B cell (primary cell): ENCODE data around the gene SACM1L. TPM values are rescaled to one million over a fixed set of nuclear protein-coding genes. Genes with fewer than 3 reads are reported as not detected.

Experiments used
- ATAC-seq: fragments of 200-7000 bp; cut with Tn5 transposase; one replicate; pipeline ENCODE4 v1.10.0; 2021; ENCODE audit warnings: low read depth, mild to moderate bottlenecking, moderate number of reproducible peaks, moderate library complexity
- CTCF ChIA-PET: fragments of 350-600 bp; sonication (Branson Sonifier 250); formaldehyde crosslinking; loops from one replicate; lab custom pipeline; 2021; ENCODE audit warnings: antibody characterized with exemption, inconsistent platforms; lab: Charles Lee
- POLR2A ChIA-PET: fragments of 350-600 bp; sonication (Branson Sonifier 250); formaldehyde crosslinking; loops from one replicate; lab custom pipeline; 2021; ENCODE audit warnings: antibody characterized with exemption; lab: Charles Lee
- DNase-seq: peaks from one replicate; pipeline ENCODE4 v3.0.0; 2013
- H2AFZ ChIP-seq: 2 replicates; pipeline ENCODE4 v1.6.1; 2012; ENCODE audit warnings: mild to moderate bottlenecking, low read depth, low read length; ENCODE audit not compliant: insufficient read depth, poor library complexity, severe bottlenecking
- H3K27ac ChIP-seq, 2 donors: 1 replicate in 1 of 2; 2 replicates in 1 of 2; pipeline ENCODE4 v1.5.1; 2012 to 2013; ENCODE audit warnings: low read length in 2 of 2, mild to moderate bottlenecking in 2 of 2, moderate library complexity in 1 of 2
- H3K27me3 ChIP-seq, 4 experiments: fragments of 200-600 bp in 1 of 4; sonication (generic) in 1 of 4; replicated peaks in 1 of 4; 1 replicate in 2 of 4; 2 replicates in 2 of 4; pipeline versions ENCODE4 v1.6.1 to v1.7.0; 2013 to 2016; ENCODE audit warnings: low read length in 3 of 4, mild to moderate bottlenecking in 2 of 4, mixed read lengths in 1 of 4, moderate library complexity in 1 of 4; ENCODE audit not compliant: insufficient read depth in 4 of 4, control insufficient read depth in 3 of 4; ENCODE audit errors: control extremely low read depth in 1 of 4
- H3K36me3 ChIP-seq, 2 experiments: replicated peaks in 1 of 2; 1 replicate in 1 of 2; 2 replicates in 1 of 2; pipeline versions ENCODE4 v1.6.1 to v1.7.1; 2013; ENCODE audit warnings: low read length in 1 of 2; ENCODE audit not compliant: insufficient read depth in 2 of 2, control insufficient read depth in 1 of 2; ENCODE audit errors: control extremely low read depth in 1 of 2, extremely low read depth in 1 of 2
- H3K4me1 ChIP-seq, 2 donors: fragments of 200-600 bp in 1 of 2; sonication (generic) in 1 of 2; 1 replicate in 1 of 2; 2 replicates in 1 of 2; pipeline versions ENCODE4 v1.5.1 to v1.6.1; 2013 to 2017; ENCODE audit warnings: low read length in 2 of 2; ENCODE audit not compliant: control insufficient read depth in 2 of 2, insufficient read depth in 2 of 2
- H3K4me2 ChIP-seq: replicated peaks from 2 replicates; pipeline ENCODE3; 2012; ENCODE audit warnings: mild to moderate bottlenecking, low read depth, low read length; ENCODE audit not compliant: poor library complexity, severe bottlenecking
- H3K4me3 ChIP-seq, 5 experiments: fragments of 200-600 bp in 1 of 5; sonication (generic) in 1 of 5; 1 replicate in 3 of 5; 2 replicates in 2 of 5; pipeline versions ENCODE4 v1.5.1 to v1.7.0; 2011 to 2016; ENCODE audit warnings: low read length in 4 of 5, mild to moderate bottlenecking in 4 of 5, low read depth in 2 of 5, control low read depth in 1 of 5, moderate library complexity in 1 of 5; ENCODE audit not compliant: insufficient read depth in 1 of 5; ENCODE audit errors: control extremely low read depth in 1 of 5, extremely low read depth in 1 of 5
- H3K79me2 ChIP-seq: fragments of 200-600 bp; sonication (generic); one replicate; pipeline ENCODE4 v1.6.0; 2016; ENCODE audit warnings: low read length; ENCODE audit not compliant: control insufficient read depth, insufficient read depth
- H3K9ac ChIP-seq: fragments of 200-600 bp; sonication (generic); 2 replicates; pipeline ENCODE4 v1.6.1; 2017; ENCODE audit warnings: mild to moderate bottlenecking, low read length, moderate library complexity
- H3K9me3 ChIP-seq, 3 donors: one replicate each; pipeline versions ENCODE4 v1.6.1 to v1.7.1; 2013; ENCODE audit warnings: low read length in 2 of 3; ENCODE audit not compliant: control insufficient read depth in 2 of 3, insufficient read depth in 1 of 3; ENCODE audit errors: control extremely low read depth in 1 of 3
- H4K20me1 ChIP-seq: 2 replicates; pipeline ENCODE4 v1.6.0; 2012; ENCODE audit warnings: mild to moderate bottlenecking, low read length; ENCODE audit not compliant: insufficient read depth, control insufficient read depth, poor library complexity, severe bottlenecking
- H3K27ac Mint-ChIP-seq: one replicate; pipeline ENCODE4 v1.8.0; 2021; ENCODE audit warnings: mixed read lengths
- H3K27me3 Mint-ChIP-seq: one replicate; pipeline ENCODE4 v1.8.0; 2021; ENCODE audit warnings: mixed read lengths
- H3K4me1 Mint-ChIP-seq: one replicate; pipeline ENCODE4 v1.8.0; 2021; ENCODE audit warnings: mixed read lengths
- H3K4me3 Mint-ChIP-seq: one replicate; pipeline ENCODE4 v1.8.0; 2021; ENCODE audit warnings: mixed read lengths
- H3K9me3 Mint-ChIP-seq: one replicate; pipeline ENCODE4 v1.8.0; 2022; ENCODE audit warnings: mixed read lengths; ENCODE audit not compliant: insufficient read depth
- EZH2 ChIP-seq: IDR thresholded peaks from 2 replicates; pipeline ENCODE4 v1.6.1; 2012; ENCODE audit warnings: borderline replicate concordance, low read depth, mild to moderate bottlenecking, moderate library complexity, low read length; ENCODE audit not compliant: insufficient read depth, poor library complexity, severe bottlenecking
- WGBS: methylation state at CpG from one replicate; pipeline ENCODE4 v1.1.5; 2013; ENCODE audit warnings: missing lambda C conversion rate; ENCODE audit not compliant: insufficient coverage; 5-methylcytosine and 5-hydroxymethylcytosine counted together
- intact Hi-C: fragments of 100-400 bp; cut with micrococcal nuclease; formaldehyde crosslinking; loops from one replicate; pipeline ENCODE4 v1.10.0; 2022
- polyA plus RNA-seq: library from polyadenylated mRNA; depleted of rRNA; stranded (reverse); fragments of >200 nt; gene quantifications from 2 replicates; pipeline ENCODE4 v1.2.3, GENCODE V29; 2012
- total RNA-seq, 2 donors: library from RNA; stranded (reverse); fragments of 120-200 nt in 1 of 2; gene quantifications; 1 replicate in 1 of 2; 2 replicates in 1 of 2; pipeline versions ENCODE4 v1.2.3 to v1.2.4, GENCODE V29; 2013 to 2022
- TF ChIP-seq, protein P1 (sequence below): fragments of 200-600 bp; IDR thresholded peaks from one replicate; pipeline ENCODE4 v1.8.0; 2022; ENCODE audit warnings: antibody characterized with exemption, mild to moderate bottlenecking

The SACM1L gene
- total and polyA plus RNA-seq, 2 donors (not counting 1 experiment from before 2014, with no cell fraction given), result 20.7 to 85.7 TPM

DNA sequence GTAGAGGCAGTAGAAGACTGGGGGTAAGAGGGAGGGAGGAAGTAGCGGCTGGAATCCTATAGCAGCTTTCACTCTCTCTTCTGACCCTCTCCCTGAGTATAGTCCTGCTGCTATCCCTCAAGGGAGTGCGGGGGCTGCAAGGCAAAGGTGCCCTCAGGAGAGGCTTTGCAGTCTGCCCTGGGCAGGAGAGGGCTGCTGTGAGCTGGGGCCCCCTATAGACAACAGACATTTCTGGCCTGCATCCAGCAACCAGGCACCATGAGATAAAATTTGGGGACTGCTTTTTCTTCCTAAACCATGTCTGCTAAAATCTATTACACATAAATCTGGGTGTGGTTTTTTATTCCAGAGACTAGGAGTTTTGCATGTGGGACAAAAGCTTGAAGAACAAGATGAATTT is 48.0 kb downstream of the SACM1L start:
- ATAC-seq (no peak), DNase-seq (no peak)
- CTCF ChIA-PET, result no interaction called here
- Mint-ChIP-seq H3K27me3 (no peaks in the 10 kb centered on the region), H3K27ac (no peak overlapping the region), H3K9me3 (no peaks in the 10 kb centered on the region), H3K4me1 (peaks cover 21% of the 10 kb centered on the region), H3K4me3 (no peak overlapping the region)
- Histone ChIP-seq H3K36me3 (peaks cover 24 to 81% of the 10 kb centered on the region in 2 experiments), H3K9me3 (no peaks in the 10 kb centered on the region), H2AFZ (no peak overlapping the region), H3K27ac (no peak overlapping the region), H3K9ac (no peak overlapping the region), H3K79me2 (no peaks in the 10 kb centered on the region), H4K20me1 (no peaks in the 10 kb centered on the region), H3K4me1 (peaks cover 14% of the 10 kb centered on the region in 2 donors), H3K4me2 (no peak overlapping the region), H3K4me3 (no peak overlapping the region), H3K27me3 (no peaks in the 10 kb centered on the region)
- WGBS, result 100% methylated on average over 1 of the region's 2 CpGs
- no peak for TF ChIP-seq EZH2
- TF ChIP-seq, protein P1, sequence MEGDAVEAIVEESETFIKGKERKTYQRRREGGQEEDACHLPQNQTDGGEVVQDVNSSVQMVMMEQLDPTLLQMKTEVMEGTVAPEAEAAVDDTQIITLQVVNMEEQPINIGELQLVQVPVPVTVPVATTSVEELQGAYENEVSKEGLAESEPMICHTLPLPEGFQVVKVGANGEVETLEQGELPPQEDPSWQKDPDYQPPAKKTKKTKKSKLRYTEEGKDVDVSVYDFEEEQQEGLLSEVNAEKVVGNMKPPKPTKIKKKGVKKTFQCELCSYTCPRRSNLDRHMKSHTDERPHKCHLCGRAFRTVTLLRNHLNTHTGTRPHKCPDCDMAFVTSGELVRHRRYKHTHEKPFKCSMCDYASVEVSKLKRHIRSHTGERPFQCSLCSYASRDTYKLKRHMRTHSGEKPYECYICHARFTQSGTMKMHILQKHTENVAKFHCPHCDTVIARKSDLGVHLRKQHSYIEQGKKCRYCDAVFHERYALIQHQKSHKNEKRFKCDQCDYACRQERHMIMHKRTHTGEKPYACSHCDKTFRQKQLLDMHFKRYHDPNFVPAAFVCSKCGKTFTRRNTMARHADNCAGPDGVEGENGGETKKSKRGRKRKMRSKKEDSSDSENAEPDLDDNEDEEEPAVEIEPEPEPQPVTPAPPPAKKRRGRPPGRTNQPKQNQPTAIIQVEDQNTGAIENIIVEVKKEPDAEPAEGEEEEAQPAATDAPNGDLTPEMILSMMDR, result no peak
- intact Hi-C loops, result no loop called here
- POLR2A ChIA-PET, result no interaction called here

DNA sequence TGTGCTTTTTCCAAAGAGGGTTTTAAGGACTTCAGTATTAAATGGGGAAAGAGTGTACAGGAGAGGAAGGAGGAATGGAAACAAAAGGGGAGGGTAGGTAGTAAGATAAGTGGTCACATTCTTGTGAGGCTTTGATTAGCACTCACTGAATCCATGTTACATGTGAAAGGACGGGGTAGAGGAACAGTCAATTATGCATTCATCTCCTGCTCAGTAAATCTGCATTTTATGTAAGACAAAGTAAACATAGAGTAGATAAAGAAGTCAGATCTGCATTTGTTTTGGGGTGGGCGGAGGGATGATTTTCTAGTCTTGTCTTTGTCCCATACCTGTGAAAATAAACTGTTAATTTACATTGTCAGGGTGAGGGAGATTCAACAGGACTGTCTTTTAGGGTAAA is 50.8 kb downstream of the SACM1L start:
- Mint-ChIP-seq H3K27ac (peak overlapping the region; percentile 7), H3K4me3 (no peak overlapping the region), H3K27me3 (no peaks in the 10 kb centered on the region), H3K4me1 (peaks cover 24% of the 10 kb centered on the region), H3K9me3 (no peaks in the 10 kb centered on the region)
- H3K4me1 ChIP-seq, result peaks cover 16% of the 10 kb centered on the region in 2 donors
- DNase-seq (no peak), ATAC-seq (no peak)
- intact Hi-C loops, result no loop called here
- TF ChIP-seq EZH2, result no peak
- TF ChIP-seq, protein P1, result no peak
- H4K20me1 ChIP-seq, result no peaks in the 10 kb centered on the region
- WGBS, result 100% methylated on average over 1 of the region's 2 CpGs
- H3K27ac ChIP-seq, result no peak overlapping the region
- no peak overlapping the region for H3K4me3 ChIP-seq
- CTCF ChIA-PET, result no interaction called here
- no peaks in the 10 kb centered on the region for H3K9me3 ChIP-seq
- no peak overlapping the region for H3K4me2 ChIP-seq
- POLR2A ChIA-PET, result no interaction called here
- no peak overlapping the region for H2AFZ ChIP-seq
- no peaks in the 10 kb centered on the region for H3K79me2 ChIP-seq
- H3K27me3 ChIP-seq, result no peaks in the 10 kb centered on the region
- peaks cover 14 to 72% of the 10 kb centered on the region in 2 experiments for H3K36me3 ChIP-seq
- no peak overlapping the region for H3K9ac ChIP-seq
